ENCODE data around the gene MCC.

DNA sequence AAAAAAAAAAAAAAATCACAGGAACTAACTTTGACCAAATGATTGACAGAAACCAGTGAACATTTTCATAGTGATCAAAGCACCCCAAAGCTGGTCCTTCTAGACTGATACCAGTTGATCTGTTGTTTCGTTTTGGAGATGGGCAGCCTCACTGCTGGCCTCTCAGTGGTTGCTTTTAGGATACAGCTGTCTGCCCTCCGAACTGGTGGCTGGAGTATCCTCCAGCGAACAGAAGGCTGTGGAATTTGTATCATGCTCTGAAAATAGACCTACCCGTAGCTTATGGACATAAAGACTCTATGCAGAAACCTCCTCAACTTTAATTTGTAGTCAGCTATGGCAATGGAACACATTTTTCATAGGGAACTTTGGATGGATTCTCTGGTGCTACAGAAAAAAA is 462.7 kb downstream of the MCC start:
- no peak for TF ChIP-seq CTCF (IDR thresholded peaks at IDR 0.05)
- TF ChIP-seq POLR2A (IDR thresholded peaks at IDR 0.05): no peak

Measured in thyroid gland (tissue), 4 donors.